IPS-NIHi7 (cell line): Measurements from ENCODE around the gene SREBF2.
A peak's percentile ranks its signal among the peaks of the same experiment; 100 is the strongest.

Source experiments
- DNase-seq: peaks from one replicate; pipeline ENCODE4 v3.0.0; 2012; ENCODE audit warnings: mixed read lengths; ENCODE audit errors: extremely low spot score

SREBF2 gene

GRCh38 chr22:41908411-41909309 is 75.8 kb downstream of the SREBF2 start:
- peak; percentile 51 for DNase-seq

GRCh38 chr22:41909310-41910049 is 76.6 kb downstream of the SREBF2 start:
- peak; percentile 43 for DNase-seq

GRCh38 chr22:41910050-41911000 is 77.4 kb downstream of the SREBF2 start:
- peak; percentile 88 for DNase-seq

- no peak for DNase-seq
Observed at GRCh38 chr22:41911001-41911611, 78.2 kb downstream of the SREBF2 start.

- DNase-seq, result no peak
Observed at GRCh38 chr22:41912338-41913039, 79.6 kb downstream of the SREBF2 start.

GRCh38 chr22:41913040-41913719 is 80.3 kb downstream of the SREBF2 start:
- DNase-seq, result no peak

- peak; percentile 60 for DNase-seq
Observed at GRCh38 chr22:41913842-41914534, 81.1 kb downstream of the SREBF2 start.

GRCh38 chr22:41914611-41915034 is 81.7 kb downstream of the SREBF2 start:
- DNase-seq, result no peak

- DNase-seq, result peak; percentile 56
Observed at GRCh38 chr22:41915035-41915785, 82.3 kb downstream of the SREBF2 start, which contains the start of gene SHISA8. TSS of gene SHISA8 (minus strand) at chr22:41915074. CDS start at chr22:41914667, 407 bp downstream.

- no peak for DNase-seq
Observed at GRCh38 chr22:41915786-41916493, 83.0 kb downstream of the SREBF2 start.

- DNase-seq, result no peak
Observed at GRCh38 chr22:41916745-41917358, 83.9 kb downstream of the SREBF2 start.

- DNase-seq, result no peak
Observed at GRCh38 chr22:41917375-41917902, 84.5 kb downstream of the SREBF2 start.

GRCh38 chr22:41917903-41918791 is 85.2 kb downstream of the SREBF2 start:
- no peak for DNase-seq

- DNase-seq, result peak; percentile 95
Observed at GRCh38 chr22:41919357-41920224, 86.7 kb downstream of the SREBF2 start.
